Fibroblast of peridontal ligament (primary cell): Measurements from ENCODE around the gene SPATS2L.
"Not testable (repeated sequence)": the region's sequence is repeated elsewhere in the genome, so short reads cannot be mapped to it uniquely, and the experiment has no call there.

Experiments
- DNase-seq: peaks from one replicate; pipeline ENCODE4 v3.0.0-alpha.2; 2010; ENCODE audit errors: extremely low read depth

SPATS2L gene

GRCh38 chr2:200319548-200320337, 13.2 kb downstream of the SPATS2L start:
- peak; percentile 77 for DNase-seq

- no peak for DNase-seq
Measured at GRCh38 chr2:200320344-200320743, 13.9 kb downstream of the SPATS2L start.

- no peak for DNase-seq
Measured at GRCh38 chr2:200320991-200321390, 14.5 kb downstream of the SPATS2L start.

GRCh38 chr2:200321780-200322534, 15.5 kb downstream of the SPATS2L start:
- DNase-seq, result no peak

- no peak for DNase-seq
Measured at GRCh38 chr2:200322607-200323006, 16.1 kb downstream of the SPATS2L start.

- DNase-seq, result no peak
Measured at GRCh38 chr2:200324362-200324761, 17.9 kb downstream of the SPATS2L start.

- DNase-seq, result no peak
Measured at GRCh38 chr2:200329384-200329783, 22.9 kb downstream of the SPATS2L start.

- no peak for DNase-seq
Measured at GRCh38 chr2:200329798-200330197, 23.3 kb downstream of the SPATS2L start.

GRCh38 chr2:200330351-200331060, 24.0 kb downstream of the SPATS2L start:
- DNase-seq, result no peak

GRCh38 chr2:200331061-200331400, 24.5 kb downstream of the SPATS2L start:
- DNase-seq, result no peak

GRCh38 chr2:200335657-200336056, 29.2 kb downstream of the SPATS2L start:
- no peak for DNase-seq

GRCh38 chr2:200336980-200337615, 30.6 kb downstream of the SPATS2L start:
- no peak for DNase-seq

GRCh38 chr2:200337621-200338020, 31.1 kb downstream of the SPATS2L start:
- DNase-seq, result no peak

GRCh38 chr2:200338692-200339091, 32.2 kb downstream of the SPATS2L start:
- no peak for DNase-seq

GRCh38 chr2:200340508-200341224, 34.2 kb downstream of the SPATS2L start:
- DNase-seq, result no peak

- no peak for DNase-seq
Measured at GRCh38 chr2:200341376-200341775, 34.9 kb downstream of the SPATS2L start.

GRCh38 chr2:200342235-200342634, 35.7 kb downstream of the SPATS2L start:
- no peak for DNase-seq

- no peak for DNase-seq
Measured at GRCh38 chr2:200342654-200343053, 36.2 kb downstream of the SPATS2L start.

GRCh38 chr2:200344202-200344601, 37.7 kb downstream of the SPATS2L start:
- not testable (repeated sequence) for DNase-seq

- DNase-seq, result peak; percentile 59
Measured at GRCh38 chr2:200345975-200346374, 39.5 kb downstream of the SPATS2L start.

- no peak for DNase-seq
Measured at GRCh38 chr2:200347301-200347700, 40.8 kb downstream of the SPATS2L start.
